Breast epithelium (tissue), 3 donors: ENCODE data around the gene SLC6A11.

Experiments used
- POLR2A ChIP-seq: fragments of 450-650 bp; IDR thresholded peaks from one replicate; pipeline ENCODE4 v1.6.1; 2016; ENCODE audit warnings: antibody characterized with exemption, mild to moderate bottlenecking, moderate library complexity
- POLR2AphosphoS5 ChIP-seq, 3 donors: sonication (generic); formaldehyde crosslinking; IDR thresholded peaks; one replicate each; pipeline ENCODE4 v1.6.1; 2017; ENCODE audit warnings: antibody characterized with exemption in 3 of 3
- TF ChIP-seq, protein P1 (sequence below), 3 donors: fragments of 450-650 bp; IDR thresholded peaks; one replicate each; pipeline ENCODE4 v1.5.1; 2016 to 2017; ENCODE audit warnings: antibody characterized with exemption in 3 of 3, mild to moderate bottlenecking in 3 of 3, moderate library complexity in 3 of 3

GRCh38 chr3:10806006-10806405, 10.0 kb upstream of the SLC6A11 start:
- TF ChIP-seq, protein P1, sequence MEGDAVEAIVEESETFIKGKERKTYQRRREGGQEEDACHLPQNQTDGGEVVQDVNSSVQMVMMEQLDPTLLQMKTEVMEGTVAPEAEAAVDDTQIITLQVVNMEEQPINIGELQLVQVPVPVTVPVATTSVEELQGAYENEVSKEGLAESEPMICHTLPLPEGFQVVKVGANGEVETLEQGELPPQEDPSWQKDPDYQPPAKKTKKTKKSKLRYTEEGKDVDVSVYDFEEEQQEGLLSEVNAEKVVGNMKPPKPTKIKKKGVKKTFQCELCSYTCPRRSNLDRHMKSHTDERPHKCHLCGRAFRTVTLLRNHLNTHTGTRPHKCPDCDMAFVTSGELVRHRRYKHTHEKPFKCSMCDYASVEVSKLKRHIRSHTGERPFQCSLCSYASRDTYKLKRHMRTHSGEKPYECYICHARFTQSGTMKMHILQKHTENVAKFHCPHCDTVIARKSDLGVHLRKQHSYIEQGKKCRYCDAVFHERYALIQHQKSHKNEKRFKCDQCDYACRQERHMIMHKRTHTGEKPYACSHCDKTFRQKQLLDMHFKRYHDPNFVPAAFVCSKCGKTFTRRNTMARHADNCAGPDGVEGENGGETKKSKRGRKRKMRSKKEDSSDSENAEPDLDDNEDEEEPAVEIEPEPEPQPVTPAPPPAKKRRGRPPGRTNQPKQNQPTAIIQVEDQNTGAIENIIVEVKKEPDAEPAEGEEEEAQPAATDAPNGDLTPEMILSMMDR (IDR thresholded peaks at IDR 0.05) = no peak
- no peak for TF ChIP-seq POLR2A
- no peak for TF ChIP-seq POLR2AphosphoS5 (IDR thresholded peaks at IDR 0.05)
